ENCODE data around the gene ZC3H4. TPM values are rescaled to one million over a fixed set of nuclear protein-coding genes. Genes with fewer than 3 reads are reported as not detected.
A peak's percentile ranks its signal among the peaks of the same experiment; 100 is the strongest.

ZC3H4 gene
- total and polyA plus RNA-seq, 11 donors: 9.6 to 35.0 (median 22.9) TPM

- peak in 1 of 5 donors; percentile 24 for DNase-seq
Observed at GRCh38 chr19:47095476-47096099, 18.0 kb downstream of the ZC3H4 start.

GRCh38 chr19:47094557-47095475 is 18.8 kb downstream of the ZC3H4 start:
- H3K36me3 ChIP-seq: peaks cover 0 to 55% (median 44%) of the 10 kb centered on the region in 9 donors
- peaks cover 0 to 58% (median 44%) of the 10 kb centered on the region in 12 donors for H3K4me1 ChIP-seq
- H3K27ac ChIP-seq: peak overlapping the region in 8 of 12 donors; percentile 12 to 79 (median 68)
- ATAC-seq (peak in 1 of 4 donors; percentile 7), DNase-seq (peak in 1 of 5 donors; percentile 49)
- intact Hi-C loops (cut with DNase I): no loop called here
- no peaks in the 10 kb centered on the region for H3K9me3 ChIP-seq
- H3K4me3 ChIP-seq: no peak overlapping the region
- no peaks in the 10 kb centered on the region for H3K27me3 ChIP-seq
- TF ChIP-seq POLR2A (IDR thresholded peaks at IDR 0.05): no peak
- TF ChIP-seq CTCF (IDR thresholded peaks at IDR 0.05): no peak
- 73 to 85% (median 79%) methylated on average over 15 of the region's 15 CpGs for WGBS, 4 donors

More at GRCh38 chr19:47095476-47096099, 18.0 kb downstream of the ZC3H4 start:
- Histone ChIP-seq H3K4me1 (peaks cover 0 to 59% (median 44%) of the 10 kb centered on the region in 12 donors), H3K9me3 (no peaks in the 10 kb centered on the region), H3K4me3 (no peak overlapping the region), H3K27me3 (no peaks in the 10 kb centered on the region), H3K36me3 (peaks cover 0 to 47% (median 36%) of the 10 kb centered on the region in 9 donors), H3K27ac (peak overlapping the region in 10 of 12 donors; percentile 17 to 79 (median 64))
- ATAC-seq: no peak
- TF ChIP-seq CTCF (IDR thresholded peaks at IDR 0.05) (no peak), POLR2A (IDR thresholded peaks at IDR 0.05) (no peak)
- WGBS, 4 donors: 76 to 83% (median 80%) methylated on average over 8 to 9 of the region's 9 CpGs
- intact Hi-C loops (cut with DNase I): loop anchor here in 1 of 10 donors (2.0 kb wide), 1 partner anchor 17 kb away; the partner anchor contains the start of gene ZC3H4

- H3K9me3 ChIP-seq: no peaks in the 10 kb centered on the region
- intact Hi-C loops (cut with DNase I): no loop called here
- TF ChIP-seq POLR2A (IDR thresholded peaks at IDR 0.05): no peak
- TF ChIP-seq CTCF (IDR thresholded peaks at IDR 0.05): no peak
- H3K27me3 ChIP-seq: no peaks in the 10 kb centered on the region
- ATAC-seq (no peak), DNase-seq (peak in 1 of 5 donors; percentile 22)
- peak overlapping the region in 1 of 12 donors; percentile 79 for H3K27ac ChIP-seq
- peaks cover 0 to 50% (median 41%) of the 10 kb centered on the region in 12 donors for H3K4me1 ChIP-seq
- 81 to 94% (median 83%) methylated on average over 8 to 10 of the region's 10 CpGs for WGBS, 4 donors
- H3K36me3 ChIP-seq: peaks cover 0 to 65% (median 53%) of the 10 kb centered on the region in 9 donors
- no peak overlapping the region for H3K4me3 ChIP-seq
Observed at GRCh38 chr19:47093841-47094240, 19.7 kb downstream of the ZC3H4 start.

- Histone ChIP-seq H3K4me3 (no peak overlapping the region), H3K27me3 (no peaks in the 10 kb centered on the region), H3K36me3 (peaks cover 0 to 71% (median 57%) of the 10 kb centered on the region in 9 donors), H3K4me1 (peaks cover 0 to 45% (median 36%) of the 10 kb centered on the region in 12 donors), H3K27ac (peak overlapping the region in 1 of 12 donors; percentile 42), H3K9me3 (no peaks in the 10 kb centered on the region)
- TF ChIP-seq POLR2A (IDR thresholded peaks at IDR 0.05) (no peak), CTCF (IDR thresholded peaks at IDR 0.05) (no peak)
- DNase-seq: peak in 1 of 5 donors; percentile 8
- 76 to 90% (median 83%) methylated on average over 5 of the region's 5 CpGs for WGBS, 4 donors
- no peak for ATAC-seq
- intact Hi-C loops (cut with DNase I): no loop called here
Observed at GRCh38 chr19:47093254-47093653, 20.3 kb downstream of the ZC3H4 start.

All from heart left ventricle (tissue), 16 donors.